Thyroid gland (tissue), 4 donors: Measurements from ENCODE around the gene SEZ6L. TPM values are rescaled to one million over a fixed set of nuclear protein-coding genes. Genes with fewer than 3 reads are reported as not detected.

Experiments
- DNase-seq, 2 donors: peaks; one replicate each; pipeline ENCODE4 v3.0.0-alpha.2; 2019
- H3K27ac ChIP-seq, 3 donors: fragments of 200-600 bp; sonication (generic); 1 replicate in 2 of 3; 2 replicates in 1 of 3; pipeline ENCODE4 v1.5.1; 2016 to 2019; ENCODE audit warnings: mild to moderate bottlenecking in 1 of 3, moderate library complexity in 1 of 3
- H3K27me3 ChIP-seq: fragments of 200-600 bp; sonication (generic); one replicate; pipeline ENCODE4 v1.5.1; 2019
- H3K36me3 ChIP-seq, 2 donors: fragments of 200-600 bp; sonication (generic); one replicate each; pipeline ENCODE4 v1.5.1; 2016 to 2019
- H3K4me1 ChIP-seq, 2 donors: fragments of 200-600 bp; sonication (generic); one replicate each; pipeline ENCODE4 v1.5.1; 2017 to 2019
- H3K4me3 ChIP-seq, 3 donors: fragments of 200-600 bp; sonication (generic); replicated peaks in 1 of 3; 1 replicate in 2 of 3; 2 replicates in 1 of 3; pipeline ENCODE4 v1.5.1; 2016; ENCODE audit warnings: mild to moderate bottlenecking in 1 of 3
- H3K9me3 ChIP-seq: fragments of 200-600 bp; sonication (generic); one replicate; pipeline ENCODE4 v1.5.1; 2017
- CTCF ChIP-seq, 6 experiments: fragments of 200-600 bp in 3 of 6; fragments of 450-650 bp in 3 of 6; sonication (generic) in 3 of 6; IDR thresholded peaks; one replicate each; pipeline ENCODE4 v1.5.1; 2016 to 2019; ENCODE audit warnings: antibody characterized with exemption in 6 of 6, mild to moderate bottlenecking in 2 of 6, inconsistent platforms in 1 of 6, moderate library complexity in 1 of 6
- POLR2A ChIP-seq, 2 donors: fragments of 450-650 bp; IDR thresholded peaks; one replicate each; pipeline ENCODE4 v1.6.1; 2017; ENCODE audit warnings: antibody characterized with exemption in 2 of 2, mild to moderate bottlenecking in 2 of 2, moderate library complexity in 1 of 2
- WGBS, 2 donors: methylation state at CpG; one replicate each; pipeline ENCODE4 v1.1.5; 2017; 5-methylcytosine and 5-hydroxymethylcytosine counted together
- intact Hi-C: fragments of 100-400 bp; cut with DNase I; formaldehyde crosslinking; loops from one replicate; pipeline ENCODE4 v1.15.1; 2023
- total RNA-seq, 4 donors: library from RNA; depleted of rRNA; stranded (reverse); fragments of >200 nt; gene quantifications; one replicate each; pipeline ENCODE4 v1.2.3, GENCODE V29; 2016

The SEZ6L gene
- total RNA-seq, 4 donors from 2014 or later, result 0.13 to 0.22 (median 0.17) TPM; not detected in 1

GRCh38 chr22:26225207-26225606 is 55.9 kb downstream of the SEZ6L start:
- no peak for TF ChIP-seq CTCF (IDR thresholded peaks at IDR 0.05)
- no peak for TF ChIP-seq POLR2A (IDR thresholded peaks at IDR 0.05)
- no peaks in the 10 kb centered on the region for H3K4me1 ChIP-seq
- no peak overlapping the region for H3K27ac ChIP-seq
- no peak for DNase-seq
- 55 to 75% methylated on average over 5 of the region's 5 CpGs for WGBS, 2 donors
- intact Hi-C loops, result no loop called here
- H3K4me3 ChIP-seq, result no peak overlapping the region
- no peaks in the 10 kb centered on the region for H3K36me3 ChIP-seq
- no peaks in the 10 kb centered on the region for H3K27me3 ChIP-seq
- H3K9me3 ChIP-seq, result no peaks in the 10 kb centered on the region

GRCh38 chr22:26226538-26227297 is 57.5 kb downstream of the SEZ6L start:
- H3K36me3 ChIP-seq, result no peaks in the 10 kb centered on the region
- no peak overlapping the region for H3K27ac ChIP-seq
- DNase-seq, result no peak
- intact Hi-C loops, result no loop called here
- no peaks in the 10 kb centered on the region for H3K9me3 ChIP-seq
- H3K4me1 ChIP-seq, result no peaks in the 10 kb centered on the region
- WGBS, 2 donors, result 79 to 84% methylated on average over 7 of the region's 7 CpGs
- H3K4me3 ChIP-seq, result no peak overlapping the region
- H3K27me3 ChIP-seq, result no peaks in the 10 kb centered on the region
- TF ChIP-seq POLR2A (IDR thresholded peaks at IDR 0.05), result no peak

GRCh38 chr22:26229910-26230309 is 60.6 kb downstream of the SEZ6L start:
- DNase-seq, result no peak
- Histone ChIP-seq H3K9me3 (no peaks in the 10 kb centered on the region), H3K27ac (no peak overlapping the region), H3K27me3 (no peaks in the 10 kb centered on the region), H3K4me1 (no peaks in the 10 kb centered on the region), H3K36me3 (no peaks in the 10 kb centered on the region), H3K4me3 (no peak overlapping the region)
- intact Hi-C loops, result no loop called here
- TF ChIP-seq CTCF (IDR thresholded peaks at IDR 0.05) (no peak), POLR2A (IDR thresholded peaks at IDR 0.05) (no peak)
- WGBS, 2 donors, result 86 to 92% methylated on average over 4 of the region's 4 CpGs

GRCh38 chr22:26234296-26234695 is 65.0 kb downstream of the SEZ6L start:
- no peaks in the 10 kb centered on the region for H3K36me3 ChIP-seq
- no peak overlapping the region for H3K27ac ChIP-seq
- TF ChIP-seq POLR2A (IDR thresholded peaks at IDR 0.05) (no peak), CTCF (IDR thresholded peaks at IDR 0.05) (no peak)
- no peaks in the 10 kb centered on the region for H3K27me3 ChIP-seq
- no peak overlapping the region for H3K4me3 ChIP-seq
- DNase-seq, result no peak
- H3K9me3 ChIP-seq, result no peaks in the 10 kb centered on the region
- intact Hi-C loops, result no loop called here
- 41 to 51% methylated on average over 5 of the region's 5 CpGs for WGBS, 2 donors
- H3K4me1 ChIP-seq, result peaks cover 0 to 6% of the 10 kb centered on the region in 2 donors

GRCh38 chr22:26235792-26236487 is 66.7 kb downstream of the SEZ6L start:
- intact Hi-C loops, result no loop called here

More at GRCh38 chr22:26235792-26236487, 66.7 kb downstream of the SEZ6L start:
- TF ChIP-seq CTCF (IDR thresholded peaks at IDR 0.05) (no peak), POLR2A (IDR thresholded peaks at IDR 0.05) (no peak)
- Histone ChIP-seq H3K4me3 (no peak overlapping the region), H3K36me3 (no peaks in the 10 kb centered on the region), H3K4me1 (peaks cover 0 to 6% of the 10 kb centered on the region in 2 donors), H3K27me3 (no peaks in the 10 kb centered on the region), H3K9me3 (no peaks in the 10 kb centered on the region), H3K27ac (no peak overlapping the region)
- WGBS, 2 donors, result 79% methylated on average over 10 of the region's 11 CpGs
- DNase-seq, result no peak
